PFSK-1 (cell line): ENCODE results near the gene NCOA7.

Experiments
- POLR2AphosphoS5 ChIP-seq: IDR thresholded peaks from 2 replicates; pipeline ENCODE4 v1.6.1; 2012; ENCODE audit warnings: low read depth, mild to moderate bottlenecking, control low read depth, low read length, moderate library complexity
- REST ChIP-seq, 2 experiments: IDR thresholded peaks; 2 replicates each; pipeline versions ENCODE4 v1.6.1 to v1.8.0; 2011 to 2012; ENCODE audit warnings: low read depth in 2 of 2, low read length in 2 of 2, control low read depth in 1 of 2, inconsistent platforms in 1 of 2, mild to moderate bottlenecking in 1 of 2, moderate library complexity in 1 of 2; ENCODE audit not compliant: insufficient read depth in 1 of 2
- SIN3A ChIP-seq: IDR thresholded peaks from 2 replicates; pipeline ENCODE4 v1.6.1; 2012; ENCODE audit warnings: mild to moderate bottlenecking, low read length, moderate library complexity, borderline replicate concordance; ENCODE audit not compliant: insufficient read depth
- TAF1 ChIP-seq: IDR thresholded peaks from 2 replicates; pipeline ENCODE4 v1.6.1; 2012; ENCODE audit warnings: low read length, control low read depth, borderline replicate concordance; ENCODE audit not compliant: insufficient read depth

- TF ChIP-seq POLR2AphosphoS5 (no peak), TAF1 (no peak), REST (IDR thresholded peaks at IDR 0.05; ENCODE audit: insufficient read depth in 1 of 2, low read depth in 2 of 2, low read length in 2 of 2) (no peak), SIN3A (no peak)
Measured at GRCh38 chr6:125869427-125869826, 78.7 kb downstream of the NCOA7 start.
